ENCODE measurements around the gene PRAMEF4. TPM values are rescaled to one million over a fixed set of nuclear protein-coding genes. Genes with fewer than 3 reads are reported as not detected.
"Not testable (repeated sequence)": the region's sequence is repeated elsewhere in the genome, so short reads cannot be mapped to it uniquely, and the experiment has no call there.

PRAMEF4 gene
- total RNA-seq, 2 donors from 2014 or later = not detected

- H3K27me3 ChIP-seq; DNase-seq (ENCODE audit: low spot score); H3K4me3 ChIP-seq: not testable (repeated sequence)
Observed at GRCh38 chr1:12831310-12831709, 54.7 kb downstream of the PRAMEF4 start, which contains the start of gene PRAMEF11. Gene PRAMEF11, minus strand, starts transcription at chr1:12831410. Its CDS starts 2,621 bp downstream, at chr1:12828789.

More at GRCh38 chr1:12831310-12831709, 54.7 kb downstream of the PRAMEF4 start, which contains the start of gene PRAMEF11:
- H3K36me3 ChIP-seq, H3K27ac ChIP-seq, H3K9me3 ChIP-seq, H3K4me1 ChIP-seq: not testable (repeated sequence)

Other genes with a start within 250 kb of the PRAMEF4 start
- not detected for gene AADACL4, start 242.1 kb downstream of the PRAMEF4 start, total RNA-seq
- not detected for gene AADACL3, start 170.1 kb downstream of the PRAMEF4 start, total RNA-seq
- gene CFAP107, start 140.0 kb downstream of the PRAMEF4 start, total RNA-seq = not detected
- gene PRAMEF12, start 112.5 kb downstream of the PRAMEF4 start, total RNA-seq = not detected
- not detected for gene PRAMEF1, start 94.8 kb downstream of the PRAMEF4 start, total RNA-seq
- not detected for gene PRAMEF11, start 54.8 kb downstream of the PRAMEF4 start, total RNA-seq
- not detected for gene HNRNPCL1, start 37.5 kb downstream of the PRAMEF4 start, total RNA-seq
- not detected for gene PRAMEF2, start 29.1 kb downstream of the PRAMEF4 start, total RNA-seq
- gene PRAMEF10, start 12.1 kb upstream of the PRAMEF4 start, total RNA-seq = not detected
- not detected for gene PRAMEF7, start 30.4 kb upstream of the PRAMEF4 start, total RNA-seq
- gene PRAMEF6, start 61.4 kb upstream of the PRAMEF4 start, total RNA-seq = not detected
- not detected for gene PRAMEF27, start 170.4 kb upstream of the PRAMEF4 start, total RNA-seq
- not detected for gene HNRNPCL3, start 174.6 kb upstream of the PRAMEF4 start, total RNA-seq
- gene PRAMEF25, start 184.6 kb upstream of the PRAMEF4 start, total RNA-seq = not detected
- not detected for gene HNRNPCL2, start 230.7 kb upstream of the PRAMEF4 start, total RNA-seq